GM12878 (cell line): ENCODE data around the gene CCNB1. TPM values are rescaled to one million over a fixed set of nuclear protein-coding genes. Genes with fewer than 3 reads are reported as not detected.
"Not testable (repeated sequence)": the region's sequence is repeated elsewhere in the genome, so short reads cannot be mapped to it uniquely, and the experiment has no call there.

ENCODE experiments used
- ATAC-seq: fragments of 200-7000 bp; cut with Tn5 transposase; 3 replicates; pipeline ENCODE4 v1.9.1; 2020; ENCODE audit warnings: mild to moderate bottlenecking, moderate library complexity
- BruUV-seq: library from RNA; stranded (reverse); fragments of 400-500 nt; replicated peaks from 2 replicates; lab custom pipeline; 2021; lab: Mats Ljungman, UMichigan
- CTCF ChIA-PET: fragments of 300-600 bp; sonication (Branson Sonifier 250); formaldehyde crosslinking; extraction: SDS; loops from one replicate; lab custom pipeline; 2021; ENCODE audit warnings: inconsistent platforms; lab: Yijun Ruan, JAX
- POLR2A ChIA-PET: fragments of 350-600 bp; formaldehyde crosslinking; extraction: SDS; loops from one replicate; lab custom pipeline; 2021; ENCODE audit warnings: inconsistent platforms; lab: Charles Lee
- RAD21 ChIA-PET: fragments of 300-600 bp; sonication (Branson Sonifier 250); formaldehyde crosslinking; loops from one replicate; lab custom pipeline; 2023; ENCODE audit warnings: antibody characterized with exemption; ENCODE audit not compliant: unreplicated experiment; lab: Charles Lee
- SMC1A ChIA-PET: fragments of 300-600 bp; sonication (Branson Sonifier 250); formaldehyde crosslinking; loops from one replicate; lab custom pipeline; 2023; ENCODE audit not compliant: unreplicated experiment, uncharacterized antibody; lab: Charles Lee
- DNase-seq: peaks from one replicate; pipeline ENCODE4 v3.0.0-alpha.2; 2011; ENCODE audit warnings: low read depth, low spot score
- FAIRE-seq: peaks from 3 replicates; lab custom pipeline; 2011; peaks lifted over from hg19 to GRCh38; lab: Jason Lieb, UNC
- H2AFZ ChIP-seq: 2 replicates; pipeline ENCODE4 v1.6.0; 2011; ENCODE audit warnings: low read depth, low read length, control low read depth; ENCODE audit not compliant: control insufficient read depth
- H3K27ac ChIP-seq: 2 replicates; pipeline ENCODE4 v1.5.1; 2011; ENCODE audit warnings: control low read depth; ENCODE audit not compliant: control insufficient read depth, insufficient read depth
- H3K27me3 ChIP-seq, 2 experiments: replicated peaks in 1 of 2; 2 replicates each; pipeline versions ENCODE4 v1.6.0 to v1.6.1; 2011; ENCODE audit warnings: low read length in 1 of 2; ENCODE audit not compliant: control insufficient read depth in 2 of 2, insufficient read depth in 2 of 2
- H3K36me3 ChIP-seq, 2 experiments: 2 replicates each; pipeline ENCODE4 v1.5.1; 2011; ENCODE audit warnings: low read length in 1 of 2; ENCODE audit not compliant: control insufficient read depth in 2 of 2, insufficient read depth in 2 of 2
- H3K4me1 ChIP-seq: 2 replicates; pipeline ENCODE4 v1.6.1; 2011; ENCODE audit warnings: mild to moderate bottlenecking, low read length, moderate library complexity, mixed read lengths; ENCODE audit not compliant: control insufficient read depth, insufficient read depth
- H3K4me2 ChIP-seq: 2 replicates; pipeline ENCODE4 v1.6.0; 2011; ENCODE audit warnings: control low read depth; ENCODE audit not compliant: control insufficient read depth, insufficient read depth
- H3K4me3 ChIP-seq: fragments of 200-600 bp; sonication (generic); 2 replicates; pipeline ENCODE4 v1.5.1; 2016
- H3K79me2 ChIP-seq: 2 replicates; pipeline ENCODE4 v1.6.0; 2011; ENCODE audit warnings: low read length; ENCODE audit not compliant: control insufficient read depth, insufficient read depth
- H3K9ac ChIP-seq: 2 replicates; pipeline ENCODE4 v1.8.0; 2011; ENCODE audit warnings: low read length, control low read depth, mixed read lengths; ENCODE audit not compliant: control insufficient read depth, insufficient read depth
- H3K9me3 ChIP-seq: replicated peaks from 3 replicates; pipeline ENCODE4 v1.5.1; 2011; ENCODE audit warnings: mild to moderate bottlenecking, low read length; ENCODE audit not compliant: control insufficient read depth, insufficient read depth
- H4K20me1 ChIP-seq: 2 replicates; pipeline ENCODE4 v1.6.0; 2011; ENCODE audit not compliant: control insufficient read depth, insufficient read depth
- CHD2 ChIP-seq: IDR thresholded peaks from 2 replicates; pipeline ENCODE4 v1.6.1; 2011; ENCODE audit warnings: low read depth, low read length, improper control_type of control experiment, borderline replicate concordance
- ESRRA ChIP-seq: IDR thresholded peaks from 2 replicates; pipeline ENCODE4 v1.6.1; 2012; ENCODE audit warnings: mild to moderate bottlenecking, low read length, improper control_type of control experiment
- FOXK2 ChIP-seq: fragments of 450-650 bp; IDR thresholded peaks from 2 replicates; pipeline ENCODE4 v1.6.1; 2017; ENCODE audit warnings: mild to moderate bottlenecking, moderate library complexity
- KAT2A ChIP-seq: conservative IDR thresholded peaks from 2 replicates; pipeline ENCODE4 v1.6.1; 2011; ENCODE audit warnings: low read depth, low read length; ENCODE audit not compliant: control insufficient read depth
- PAX5 ChIP-seq: IDR thresholded peaks from 2 replicates; pipeline ENCODE4 v1.6.1; 2011; ENCODE audit warnings: low read depth, low read length, borderline replicate concordance
- POLR2A ChIP-seq: IDR thresholded peaks from 2 replicates; pipeline ENCODE4 v1.6.1; 2011; ENCODE audit warnings: low read depth, mild to moderate bottlenecking, low read length
- PRDM15 ChIP-seq: fragments of 450-650 bp; formaldehyde crosslinking; IDR thresholded peaks from 2 replicates; pipeline ENCODE4 v1.4.0; 2020; ENCODE audit warnings: mild to moderate bottlenecking, moderate library complexity
- ZBTB11 ChIP-seq: fragments of 450-650 bp; formaldehyde crosslinking; IDR thresholded peaks from 2 replicates; pipeline ENCODE4 v1.5.0; 2022; ENCODE audit warnings: mild to moderate bottlenecking, missing genetic modification characterization
- WGBS: methylation state at CpG from one replicate; pipeline ENCODE4 v1.1.6; 2016; ENCODE audit warnings: low lambda C conversion rate; ENCODE audit not compliant: insufficient replicate concordance, insufficient coverage; ENCODE audit errors: missing lambda C conversion rate; 5-methylcytosine and 5-hydroxymethylcytosine counted together
- in situ Hi-C: fragments of 300-500 bp; cut with MboI; formaldehyde crosslinking; loops from 9 replicates; pipeline ENCODE4 v1.14.3; 2018; ENCODE audit warnings: mixed read lengths
- intact Hi-C: fragments of 100-400 bp; cut with micrococcal nuclease; formaldehyde crosslinking; loops from one replicate; pipeline ENCODE4 v1.14.2; 2022; ENCODE audit not compliant: unreplicated experiment
- polyA plus RNA-seq, 11 experiments: library from polyadenylated mRNA; depleted of rRNA in 4 of 11; unstranded in 6 of 11; stranded (reverse) in 5 of 11; fragments of >200 nt; fragmentation: Nextera tagmentation in 4 of 11; fragmentation: Illumina TruSeq in 1 of 11; extraction: Ambion mirVana in 4 of 11; extraction: Trizol in 1 of 11; gene quantifications; 1 replicate in 1 of 11; 2 replicates in 10 of 11; pipeline versions ENCODE4 v1.2.1 to v1.2.3, GENCODE V29; 2011 to 2016; ENCODE audit warnings: inconsistent platforms in 2 of 11, missing spikeins in 2 of 11, low read depth in 1 of 11
- total RNA-seq, 4 experiments: library from RNA; depleted of rRNA in 3 of 4; stranded (reverse); fragments of >200 nt in 3 of 4; fragmentation: Illumina TruSeq in 1 of 4; extraction: Trizol in 1 of 4; gene quantifications; 2 replicates each; pipeline versions ENCODE4 v1.2.1 to v1.2.3, GENCODE V29; 2013 to 2021

The CCNB1 gene
- total and polyA plus RNA-seq, 10 of the 15 experiments (the other 5 are each of a cell fraction or from before 2014, with no cell fraction given) = 148 to 403 (median 210) TPM

- Histone ChIP-seq H3K9ac (no peak overlapping the region), H4K20me1 (no peaks in the 10 kb centered on the region), H3K4me1 (peaks cover 4% of the 10 kb centered on the region), H3K79me2 (no peaks in the 10 kb centered on the region), H3K27me3 (no peaks in the 10 kb centered on the region), H3K36me3 (no peaks in the 10 kb centered on the region), H3K4me2 (no peak overlapping the region), H3K27ac (no peak overlapping the region), H3K4me3 (no peak overlapping the region), H3K9me3 (no peaks in the 10 kb centered on the region; the same call in 2 of the 3 replicates), H2AFZ (no peak overlapping the region)
- 81% methylated on average over 1 of the region's 1 CpG for WGBS
- TF ChIP-seq POLR2A = no peak
- TF ChIP-seq FOXK2 = no peak
- no peak for TF ChIP-seq ZBTB11
- TF ChIP-seq PAX5 = no peak
- no peak for TF ChIP-seq CHD2
- no peak for TF ChIP-seq PRDM15
- TF ChIP-seq KAT2A = no peak
- no peak for TF ChIP-seq ESRRA
- RAD21 ChIA-PET = no interaction called here
- no peak for FAIRE-seq
- no peak for DNase-seq
- in situ Hi-C loops = no loop called here
- POLR2A ChIA-PET = no interaction called here
- CTCF ChIA-PET = interaction anchor here (1.2 kb wide), 1 partner anchor 49 kb away, joined by 3 read pairs; no protein-coding TSS in a partner anchor
- intact Hi-C loops = no loop called here
- SMC1A ChIA-PET = interaction anchor here (1.2 kb wide), 1 partner anchor 33 kb away, joined by 3 read pairs; no protein-coding TSS in a partner anchor
- ATAC-seq = no peak
- no TSS peak for BruUV-seq
These were observed 26.1 kb upstream of the CCNB1 start for GRCh38 chr5:69140827-69141226.

GRCh38 chr5:69148576-69148975, 18.4 kb upstream of the CCNB1 start:
- FAIRE-seq, in situ Hi-C loops, H4K20me1 ChIP-seq, H3K4me2 ChIP-seq, H3K9me3 ChIP-seq, BruUV-seq, H3K4me3 ChIP-seq, H3K4me1 ChIP-seq, ATAC-seq, intact Hi-C loops, H3K9ac ChIP-seq, H2AFZ ChIP-seq, DNase-seq, H3K36me3 ChIP-seq, POLR2A ChIA-PET, H3K79me2 ChIP-seq, H3K27me3 ChIP-seq, H3K27ac ChIP-seq, RAD21 ChIA-PET, CTCF ChIA-PET: not testable (repeated sequence)
- 85% methylated on average over 7 of the region's 7 CpGs for WGBS
- SMC1A ChIA-PET = interaction anchor here (1.4 kb wide), 1 partner anchor 16 kb away, joined by 4 read pairs; no protein-coding TSS in a partner anchor
